ENCODE measurements around the gene LENG1.

The LENG1 gene

GRCh38 chr19:54154603-54155345 lies 4.7 kb downstream of the LENG1 start:
- H3K4me1 ChIP-seq (ENCODE audit: control insufficient read depth in 2 of 2, insufficient read depth in 2 of 2, low read length in 2 of 2), result peaks cover 13% of the 10 kb centered on the region in 2 donors
- peaks cover 57 to 76% of the 10 kb centered on the region in 2 donors for H3K36me3 ChIP-seq (ENCODE audit: control insufficient read depth in 2 of 2, insufficient read depth in 2 of 2, low read length in 2 of 2)

GRCh38 chr19:54153731-54154326 lies 5.7 kb downstream of the LENG1 start:
- H3K27ac ChIP-seq (ENCODE audit: low read depth in 2 of 2, low read length in 2 of 2), result no peak overlapping the region
- H3K27me3 ChIP-seq (ENCODE audit: control insufficient read depth in 2 of 2, insufficient read depth in 2 of 2, low read length in 2 of 2), result no peaks in the 10 kb centered on the region
- no peak overlapping the region for H3K4me3 ChIP-seq (ENCODE audit: low read length in 2 of 2)
- H3K4me1 ChIP-seq (ENCODE audit: control insufficient read depth in 2 of 2, insufficient read depth in 2 of 2, low read length in 2 of 2), result peaks cover 8 to 9% of the 10 kb centered on the region in 2 donors
- no peak overlapping the region for H3K9ac ChIP-seq (ENCODE audit: low read depth in 1 of 2, low read length in 2 of 2)
- H3K9me3 ChIP-seq (ENCODE audit: control insufficient read depth in 2 of 2, low read length in 2 of 2), result no peaks in the 10 kb centered on the region
- H3K36me3 ChIP-seq (ENCODE audit: control insufficient read depth in 2 of 2, insufficient read depth in 2 of 2, low read length in 2 of 2), result peaks cover 65 to 85% of the 10 kb centered on the region in 2 donors

More at GRCh38 chr19:54154603-54155345, 4.7 kb downstream of the LENG1 start:
- Histone ChIP-seq H3K27me3 (ENCODE audit: control insufficient read depth in 2 of 2, insufficient read depth in 2 of 2, low read length in 2 of 2) (no peaks in the 10 kb centered on the region), H3K4me3 (ENCODE audit: low read length in 2 of 2) (no peak overlapping the region), H3K9ac (ENCODE audit: low read depth in 1 of 2, low read length in 2 of 2) (no peak overlapping the region), H3K27ac (ENCODE audit: low read depth in 2 of 2, low read length in 2 of 2) (no peak overlapping the region), H3K9me3 (ENCODE audit: control insufficient read depth in 2 of 2, low read length in 2 of 2) (no peaks in the 10 kb centered on the region)

GRCh38 chr19:54152878-54153524 lies 6.5 kb downstream of the LENG1 start:
- H3K27me3 ChIP-seq (ENCODE audit: control insufficient read depth in 2 of 2, insufficient read depth in 2 of 2, low read length in 2 of 2), result no peaks in the 10 kb centered on the region
- no peaks in the 10 kb centered on the region for H3K9me3 ChIP-seq (ENCODE audit: control insufficient read depth in 2 of 2, low read length in 2 of 2)
- H3K9ac ChIP-seq (ENCODE audit: low read depth in 1 of 2, low read length in 2 of 2), result no peak overlapping the region
- H3K4me3 ChIP-seq (ENCODE audit: low read length in 2 of 2), result no peak overlapping the region
- no peak overlapping the region for H3K27ac ChIP-seq (ENCODE audit: low read depth in 2 of 2, low read length in 2 of 2)
- H3K4me1 ChIP-seq (ENCODE audit: control insufficient read depth in 2 of 2, insufficient read depth in 2 of 2, low read length in 2 of 2), result peaks cover 0 to under 1% of the 10 kb centered on the region in 2 donors
- peaks cover 64 to 88% of the 10 kb centered on the region in 2 donors for H3K36me3 ChIP-seq (ENCODE audit: control insufficient read depth in 2 of 2, insufficient read depth in 2 of 2, low read length in 2 of 2)

GRCh38 chr19:54152267-54152666 lies 7.3 kb downstream of the LENG1 start:
- no peak overlapping the region for H3K4me3 ChIP-seq (ENCODE audit: low read length in 2 of 2)
- H3K36me3 ChIP-seq (ENCODE audit: control insufficient read depth in 2 of 2, insufficient read depth in 2 of 2, low read length in 2 of 2), result peaks cover 68 to 90% of the 10 kb centered on the region in 2 donors
- H3K4me1 ChIP-seq (ENCODE audit: control insufficient read depth in 2 of 2, insufficient read depth in 2 of 2, low read length in 2 of 2), result no peaks in the 10 kb centered on the region
- no peak overlapping the region for H3K9ac ChIP-seq (ENCODE audit: low read depth in 1 of 2, low read length in 2 of 2)
- no peaks in the 10 kb centered on the region for H3K9me3 ChIP-seq (ENCODE audit: control insufficient read depth in 2 of 2, low read length in 2 of 2)
- H3K27me3 ChIP-seq (ENCODE audit: control insufficient read depth in 2 of 2, insufficient read depth in 2 of 2, low read length in 2 of 2), result no peaks in the 10 kb centered on the region
- no peak overlapping the region for H3K27ac ChIP-seq (ENCODE audit: low read depth in 2 of 2, low read length in 2 of 2)

- H3K4me3 ChIP-seq (ENCODE audit: low read length in 2 of 2), result no peak overlapping the region
- no peaks in the 10 kb centered on the region for H3K9me3 ChIP-seq (ENCODE audit: control insufficient read depth in 2 of 2, low read length in 2 of 2)
- H3K9ac ChIP-seq (ENCODE audit: low read depth in 1 of 2, low read length in 2 of 2), result no peak overlapping the region
- no peak overlapping the region for H3K27ac ChIP-seq (ENCODE audit: low read depth in 2 of 2, low read length in 2 of 2)
- peaks cover 0 to 2% of the 10 kb centered on the region in 2 donors for H3K4me1 ChIP-seq (ENCODE audit: control insufficient read depth in 2 of 2, insufficient read depth in 2 of 2, low read length in 2 of 2)
- peaks cover 68 to 91% of the 10 kb centered on the region in 2 donors for H3K36me3 ChIP-seq (ENCODE audit: control insufficient read depth in 2 of 2, insufficient read depth in 2 of 2, low read length in 2 of 2)
- no peaks in the 10 kb centered on the region for H3K27me3 ChIP-seq (ENCODE audit: control insufficient read depth in 2 of 2, insufficient read depth in 2 of 2, low read length in 2 of 2)
Measured at GRCh38 chr19:54151362-54152035, 8.0 kb downstream of the LENG1 start.

- no peak overlapping the region for H3K9ac ChIP-seq (ENCODE audit: low read depth in 1 of 2, low read length in 2 of 2)
- H3K27ac ChIP-seq (ENCODE audit: low read depth in 2 of 2, low read length in 2 of 2), result no peak overlapping the region
- no peaks in the 10 kb centered on the region for H3K9me3 ChIP-seq (ENCODE audit: control insufficient read depth in 2 of 2, low read length in 2 of 2)
- peaks cover 72 to 92% of the 10 kb centered on the region in 2 donors for H3K36me3 ChIP-seq (ENCODE audit: control insufficient read depth in 2 of 2, insufficient read depth in 2 of 2, low read length in 2 of 2)
- H3K4me1 ChIP-seq (ENCODE audit: control insufficient read depth in 2 of 2, insufficient read depth in 2 of 2, low read length in 2 of 2), result peaks cover 0 to 2% of the 10 kb centered on the region in 2 donors
- H3K4me3 ChIP-seq (ENCODE audit: low read length in 2 of 2), result no peak overlapping the region
- H3K27me3 ChIP-seq (ENCODE audit: control insufficient read depth in 2 of 2, insufficient read depth in 2 of 2, low read length in 2 of 2), result no peaks in the 10 kb centered on the region
Measured at GRCh38 chr19:54149021-54149812, 10.3 kb downstream of the LENG1 start.

- H3K36me3 ChIP-seq (ENCODE audit: control insufficient read depth in 2 of 2, insufficient read depth in 2 of 2, low read length in 2 of 2), result peaks cover 78 to 91% of the 10 kb centered on the region in 2 donors
- no peak overlapping the region for H3K9ac ChIP-seq (ENCODE audit: low read depth in 1 of 2, low read length in 2 of 2)
- H3K27ac ChIP-seq (ENCODE audit: low read depth in 2 of 2, low read length in 2 of 2), result no peak overlapping the region
Measured at GRCh38 chr19:54148158-54148557, 11.4 kb downstream of the LENG1 start.

GRCh38 chr19:54147676-54148075 lies 11.8 kb downstream of the LENG1 start:
- H3K27ac ChIP-seq (ENCODE audit: low read depth in 2 of 2, low read length in 2 of 2), result peak overlapping the region in 1 of 2 donors; percentile 23
- H3K36me3 ChIP-seq (ENCODE audit: control insufficient read depth in 2 of 2, insufficient read depth in 2 of 2, low read length in 2 of 2), result peaks cover 83 to 90% of the 10 kb centered on the region in 2 donors
- no peak overlapping the region for H3K9ac ChIP-seq (ENCODE audit: low read depth in 1 of 2, low read length in 2 of 2)
- peaks cover 0 to 2% of the 10 kb centered on the region in 2 donors for H3K4me1 ChIP-seq (ENCODE audit: control insufficient read depth in 2 of 2, insufficient read depth in 2 of 2, low read length in 2 of 2)
- H3K9me3 ChIP-seq (ENCODE audit: control insufficient read depth in 2 of 2, low read length in 2 of 2), result no peaks in the 10 kb centered on the region
- H3K27me3 ChIP-seq (ENCODE audit: control insufficient read depth in 2 of 2, insufficient read depth in 2 of 2, low read length in 2 of 2), result no peaks in the 10 kb centered on the region
- H3K4me3 ChIP-seq (ENCODE audit: low read length in 2 of 2), result no peak overlapping the region

More at GRCh38 chr19:54148158-54148557, 11.4 kb downstream of the LENG1 start:
- no peaks in the 10 kb centered on the region for H3K27me3 ChIP-seq (ENCODE audit: control insufficient read depth in 2 of 2, insufficient read depth in 2 of 2, low read length in 2 of 2)
- H3K9me3 ChIP-seq (ENCODE audit: control insufficient read depth in 2 of 2, low read length in 2 of 2), result no peaks in the 10 kb centered on the region
- peaks cover 0 to 2% of the 10 kb centered on the region in 2 donors for H3K4me1 ChIP-seq (ENCODE audit: control insufficient read depth in 2 of 2, insufficient read depth in 2 of 2, low read length in 2 of 2)
- no peak overlapping the region for H3K4me3 ChIP-seq (ENCODE audit: low read length in 2 of 2)

- Histone ChIP-seq H3K4me1 (ENCODE audit: control insufficient read depth in 2 of 2, insufficient read depth in 2 of 2, low read length in 2 of 2) (peaks cover 0 to 2% of the 10 kb centered on the region in 2 donors), H3K36me3 (ENCODE audit: control insufficient read depth in 2 of 2, insufficient read depth in 2 of 2, low read length in 2 of 2) (peaks cover 79 to 84% of the 10 kb centered on the region in 2 donors), H3K27ac (ENCODE audit: low read depth in 2 of 2, low read length in 2 of 2) (no peak overlapping the region), H3K27me3 (ENCODE audit: control insufficient read depth in 2 of 2, insufficient read depth in 2 of 2, low read length in 2 of 2) (no peaks in the 10 kb centered on the region), H3K4me3 (ENCODE audit: low read length in 2 of 2) (no peak overlapping the region), H3K9me3 (ENCODE audit: control insufficient read depth in 2 of 2, low read length in 2 of 2) (no peaks in the 10 kb centered on the region), H3K9ac (ENCODE audit: low read depth in 1 of 2, low read length in 2 of 2) (no peak overlapping the region)
Measured at GRCh38 chr19:54145541-54146158, 13.9 kb downstream of the LENG1 start.
